Epithelial cell of esophagus (primary cell): ENCODE results near the gene OR56A4.
A peak's percentile ranks its signal among the peaks of the same experiment; 100 is the strongest.

ENCODE experiments used
- DNase-seq: peaks from one replicate; pipeline ENCODE4 v3.0.0; 2010; ENCODE audit warnings: low read depth
- H3K4me3 ChIP-seq: 2 replicates; pipeline ENCODE4 v1.5.1; 2011; ENCODE audit warnings: mild to moderate bottlenecking, low read length, control low read depth
- CTCF ChIP-seq: IDR thresholded peaks from 2 replicates; pipeline ENCODE4 v1.5.1; 2011; ENCODE audit warnings: low read depth, mild to moderate bottlenecking, low read length, control low read depth, inconsistent platforms; ENCODE audit not compliant: insufficient read depth; ENCODE audit errors: missing control alignments

Gene OR56A4

GRCh38 chr11:5992604-5993251 is 14.0 kb downstream of the OR56A4 start:
- DNase-seq = peak; percentile 45
- no peak overlapping the region for H3K4me3 ChIP-seq
- peak; percentile 67 for TF ChIP-seq CTCF

GRCh38 chr11:5992150-5992549 is 14.6 kb downstream of the OR56A4 start:
- DNase-seq = peak; percentile 2
- H3K4me3 ChIP-seq = no peak overlapping the region
- no peak for TF ChIP-seq CTCF

GRCh38 chr11:5989203-5989602 is 17.5 kb downstream of the OR56A4 start:
- no peak overlapping the region for H3K4me3 ChIP-seq
- TF ChIP-seq CTCF = no peak
- DNase-seq = no peak

GRCh38 chr11:5986885-5987284 is 19.9 kb downstream of the OR56A4 start, which contains the start of gene OR52L1:
Gene OR52L1, minus strand, starts transcription at chr11:5986985. Its CDS starts 55 bp downstream, at chr11:5986930.
- no peak within 1 kb of the TSS for H3K4me3 ChIP-seq
- DNase-seq = no peak
- TF ChIP-seq CTCF = no peak

GRCh38 chr11:5983443-5983842 is 23.3 kb downstream of the OR56A4 start:
- no peak overlapping the region for H3K4me3 ChIP-seq
- TF ChIP-seq CTCF = no peak
- no peak for DNase-seq

- no peak overlapping the region for H3K4me3 ChIP-seq
- no peak for DNase-seq
- TF ChIP-seq CTCF = no peak
These were observed 33.2 kb downstream of the OR56A4 start for GRCh38 chr11:5973530-5973929.

- no peak within 1 kb of the TSS for H3K4me3 ChIP-seq
- TF ChIP-seq CTCF = no peak
- DNase-seq = no peak
These were observed 38.4 kb downstream of the OR56A4 start, which contains the start of gene OR56A5 for GRCh38 chr11:5968394-5968793. Gene OR56A5, minus strand, starts transcription at chr11:5968494. Its CDS starts 0 bp downstream, at chr11:5968494.
